ENCODE results near the gene IKBKE. TPM values are rescaled to one million over a fixed set of nuclear protein-coding genes. Genes with fewer than 3 reads are reported as not detected.

The IKBKE gene
- total and polyA plus RNA-seq, 10 of the 15 experiments (the other 5 are each of a cell fraction or from before 2014, with no cell fraction given): 12.8 to 35.1 (median 23.1) TPM

- Histone ChIP-seq H3K4me2 (ENCODE audit: control insufficient read depth, insufficient read depth) (no peak overlapping the region), H3K9ac (ENCODE audit: control insufficient read depth, insufficient read depth, low read length) (no peak overlapping the region), H3K4me1 (ENCODE audit: control insufficient read depth, insufficient read depth, low read length) (no peaks in the 10 kb centered on the region), H3K9me3 (replicated peaks; ENCODE audit: control insufficient read depth, insufficient read depth, low read length) (no peaks in the 10 kb centered on the region), H3K27me3 (replicated peaks in 1 of 2; ENCODE audit: control insufficient read depth in 2 of 2, insufficient read depth in 2 of 2, low read length in 1 of 2) (no peaks in the 10 kb centered on the region), H3K36me3 (ENCODE audit: control insufficient read depth in 2 of 2, insufficient read depth in 2 of 2, low read length in 1 of 2) (no peaks in the 10 kb centered on the region; a peak in 1 of 4 replicates), H4K20me1 (ENCODE audit: control insufficient read depth, insufficient read depth) (no peaks in the 10 kb centered on the region), H3K4me3 (no peak overlapping the region), H3K27ac (ENCODE audit: control insufficient read depth, insufficient read depth) (no peak overlapping the region), H3K79me2 (ENCODE audit: control insufficient read depth, insufficient read depth, low read length) (no peaks in the 10 kb centered on the region), H2AFZ (ENCODE audit: control insufficient read depth, low read depth, low read length) (no peak overlapping the region)
- WGBS (ENCODE audit: insufficient coverage, insufficient replicate concordance, low lambda C conversion rate, missing lambda C conversion rate): 96% methylated on average over 2 of the region's 2 CpGs
- in situ Hi-C loops (cut with MboI) (no loop called here), intact Hi-C loops (cut with micrococcal nuclease; ENCODE audit: unreplicated experiment) (no loop called here)
- no peak for TF ChIP-seq SMARCA5 (IDR thresholded peaks at IDR 0.05)
- TF ChIP-seq ZNF622 (IDR thresholded peaks at IDR 0.05): no peak
- TF ChIP-seq STAT1 (conservative IDR thresholded peaks at IDR 0.05): no peak
- TF ChIP-seq BACH1 (IDR thresholded peaks at IDR 0.05; ENCODE audit: borderline replicate concordance): no peak
- TF ChIP-seq, protein P1, sequence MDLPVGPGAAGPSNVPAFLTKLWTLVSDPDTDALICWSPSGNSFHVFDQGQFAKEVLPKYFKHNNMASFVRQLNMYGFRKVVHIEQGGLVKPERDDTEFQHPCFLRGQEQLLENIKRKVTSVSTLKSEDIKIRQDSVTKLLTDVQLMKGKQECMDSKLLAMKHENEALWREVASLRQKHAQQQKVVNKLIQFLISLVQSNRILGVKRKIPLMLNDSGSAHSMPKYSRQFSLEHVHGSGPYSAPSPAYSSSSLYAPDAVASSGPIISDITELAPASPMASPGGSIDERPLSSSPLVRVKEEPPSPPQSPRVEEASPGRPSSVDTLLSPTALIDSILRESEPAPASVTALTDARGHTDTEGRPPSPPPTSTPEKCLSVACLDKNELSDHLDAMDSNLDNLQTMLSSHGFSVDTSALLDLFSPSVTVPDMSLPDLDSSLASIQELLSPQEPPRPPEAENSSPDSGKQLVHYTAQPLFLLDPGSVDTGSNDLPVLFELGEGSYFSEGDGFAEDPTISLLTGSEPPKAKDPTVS (IDR thresholded peaks at IDR 0.05; ENCODE audit: low read depth, low read length): no peak
- TF ChIP-seq NBN (IDR thresholded peaks at IDR 0.05): no peak
- no peak for TF ChIP-seq RB1 (IDR thresholded peaks at IDR 0.05; ENCODE audit: borderline replicate concordance)
- no peak for TF ChIP-seq RUNX3 (IDR thresholded peaks at IDR 0.05; ENCODE audit: low read length)
- TF ChIP-seq, protein P2, sequence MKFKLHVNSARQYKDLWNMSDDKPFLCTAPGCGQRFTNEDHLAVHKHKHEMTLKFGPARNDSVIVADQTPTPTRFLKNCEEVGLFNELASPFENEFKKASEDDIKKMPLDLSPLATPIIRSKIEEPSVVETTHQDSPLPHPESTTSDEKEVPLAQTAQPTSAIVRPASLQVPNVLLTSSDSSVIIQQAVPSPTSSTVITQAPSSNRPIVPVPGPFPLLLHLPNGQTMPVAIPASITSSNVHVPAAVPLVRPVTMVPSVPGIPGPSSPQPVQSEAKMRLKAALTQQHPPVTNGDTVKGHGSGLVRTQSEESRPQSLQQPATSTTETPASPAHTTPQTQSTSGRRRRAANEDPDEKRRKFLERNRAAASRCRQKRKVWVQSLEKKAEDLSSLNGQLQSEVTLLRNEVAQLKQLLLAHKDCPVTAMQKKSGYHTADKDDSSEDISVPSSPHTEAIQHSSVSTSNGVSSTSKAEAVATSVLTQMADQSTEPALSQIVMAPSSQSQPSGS (IDR thresholded peaks at IDR 0.05; ENCODE audit: low read length): no peak
- TF ChIP-seq POLR2A (IDR thresholded peaks at IDR 0.05; ENCODE audit: low read depth, low read length): no peak
- TF ChIP-seq NFIC (IDR thresholded peaks at IDR 0.05; ENCODE audit: low read depth, low read length): no peak
- TF ChIP-seq TBL1XR1 (IDR thresholded peaks at IDR 0.05; ENCODE audit: low read depth, low read length): no peak
- no peak for TF ChIP-seq DPF2 (IDR thresholded peaks at IDR 0.05)
- TF ChIP-seq KAT2A (conservative IDR thresholded peaks at IDR 0.05; ENCODE audit: control insufficient read depth, low read depth, low read length): no peak
- no peak for TF ChIP-seq JUNB (IDR thresholded peaks at IDR 0.05)
- no peak for TF ChIP-seq CUX1 (IDR thresholded peaks at IDR 0.05; ENCODE audit: insufficient replicate concordance, low read depth, low read length)
- RAD21 ChIA-PET (ENCODE audit: unreplicated experiment): no interaction called here
- FAIRE-seq: no peak
- CTCF ChIA-PET: no interaction called here
- SMC1A ChIA-PET (ENCODE audit: uncharacterized antibody, unreplicated experiment): interaction anchor here (1.2 kb wide), 1 partner anchor 10 kb away, joined by 3 read pairs; no protein-coding TSS in a partner anchor
- ATAC-seq: no peak
- no peak for DNase-seq (ENCODE audit: low read depth, low spot score)
- no TSS peak for BruUV-seq (replicated peaks)
- POLR2A ChIA-PET: no interaction called here
Observed at GRCh38 chr1:206439205-206439604, 31.1 kb upstream of the IKBKE start.

Measured in GM12878 (cell line).